HepG2 (cell line): ENCODE data around the gene DNAJB6. TPM values are rescaled to one million over a fixed set of nuclear protein-coding genes. Genes with fewer than 3 reads are reported as not detected.

Experiments used
- ATAC-seq: fragments of 200-7000 bp; cut with Tn5 transposase; 3 replicates; pipeline ENCODE4 v1.9.1; 2020; ENCODE audit warnings: mild to moderate bottlenecking, moderate library complexity
- BruUV-seq: library from RNA; stranded (reverse); fragments of 400-500 nt; replicated peaks from 2 replicates; lab custom pipeline; 2021; lab: Mats Ljungman, UMichigan
- CTCF ChIA-PET: fragments of 300-600 bp; formaldehyde crosslinking; extraction: SDS; loops from one replicate; lab custom pipeline; 2021; ENCODE audit warnings: low total read pairs, inconsistent platforms, low intra/inter-chr PET ratio; lab: Yijun Ruan, JAX
- POLR2A ChIA-PET: fragments of 350-600 bp; sonication (Branson Sonifier 250); formaldehyde crosslinking; loops from one replicate; lab custom pipeline; 2020; ENCODE audit warnings: antibody characterized with exemption, inconsistent platforms; lab: Yijun Ruan, JAX
- DNase-seq: peaks from one replicate; pipeline ENCODE4 v3.0.0-alpha.2; 2015; ENCODE audit warnings: low spot score
- FAIRE-seq: peaks from 3 replicates; lab custom pipeline; 2011; peaks lifted over from hg19 to GRCh38; lab: Jason Lieb, UNC
- H2AFZ ChIP-seq: one replicate; pipeline ENCODE4 v1.6.1; 2011; ENCODE audit warnings: low read length, inconsistent platforms
- H3K27ac ChIP-seq: fragments of 300-600 bp; 3 replicates; pipeline ENCODE4 v1.8.0; 2011; ENCODE audit warnings: mixed run types, mild to moderate bottlenecking, mixed read lengths, low read length, inconsistent platforms; ENCODE audit not compliant: insufficient read depth; ENCODE audit errors: extremely low read length
- H3K27me3 ChIP-seq, 2 experiments: fragments of 200-600 bp in 1 of 2; 2 replicates in 1 of 2; 3 replicates in 1 of 2; pipeline versions ENCODE4 v1.6.0 to v1.8.0; 2011; ENCODE audit warnings: low read length in 2 of 2, mild to moderate bottlenecking in 2 of 2, moderate library complexity in 2 of 2, inconsistent platforms in 1 of 2; ENCODE audit not compliant: insufficient read depth in 2 of 2, control insufficient read depth in 1 of 2
- H3K36me3 ChIP-seq, 2 experiments: fragments of 200-600 bp in 1 of 2; replicated peaks in 1 of 2; 2 replicates in 1 of 2; 3 replicates in 1 of 2; pipeline versions ENCODE4 v1.5.1 to v1.8.0; 2011; ENCODE audit warnings: low read length in 2 of 2, inconsistent platforms in 1 of 2; ENCODE audit not compliant: insufficient read depth in 2 of 2, control insufficient read depth in 1 of 2
- H3K4me1 ChIP-seq: 2 replicates; pipeline ENCODE4 v1.5.1; 2012; ENCODE audit warnings: low read length, inconsistent platforms; ENCODE audit not compliant: insufficient read depth
- H3K4me2 ChIP-seq: 2 replicates; pipeline ENCODE4 v1.6.0; 2011; ENCODE audit warnings: low read depth, low read length, inconsistent platforms
- H3K4me3 ChIP-seq, 3 experiments: fragments of 200-600 bp in 1 of 3; sonication (generic), shearing (Covaris generic) in 1 of 3; replicated peaks in 1 of 3; 2 replicates each; pipeline ENCODE4 v1.5.1; 2011 to 2016; ENCODE audit warnings: low read length in 3 of 3, inconsistent platforms in 2 of 3, low read depth in 2 of 3, mild to moderate bottlenecking in 2 of 3, control low read depth in 1 of 3, mixed read lengths in 1 of 3; ENCODE audit not compliant: insufficient read depth in 1 of 3
- H3K79me2 ChIP-seq: one replicate; pipeline ENCODE4 v1.6.1; 2011; ENCODE audit warnings: low read length, inconsistent platforms; ENCODE audit not compliant: insufficient read depth
- H3K9ac ChIP-seq: 2 replicates; pipeline ENCODE4 v1.6.0; 2011; ENCODE audit warnings: mild to moderate bottlenecking, low read depth, low read length, inconsistent platforms; ENCODE audit not compliant: insufficient read depth
- H3K9me3 ChIP-seq: 2 replicates; pipeline ENCODE4 v1.5.1; 2012; ENCODE audit warnings: mild to moderate bottlenecking, low read length
- H4K20me1 ChIP-seq: 2 replicates; pipeline ENCODE4 v1.6.0; 2011; ENCODE audit warnings: inconsistent platforms, mild to moderate bottlenecking, low read length, moderate library complexity; ENCODE audit not compliant: insufficient read depth
- CENPX ChIP-seq: sonication (generic); formaldehyde crosslinking; IDR thresholded peaks from 2 replicates; pipeline ENCODE4 v1.9.0; 2021; ENCODE audit warnings: mild to moderate bottlenecking, missing genetic modification reagents, moderate library complexity
- PCBP2 ChIP-seq: fragments of 200-400 bp; formaldehyde crosslinking; optimal IDR thresholded peaks from 2 replicates; pipeline ENCODE3; 2018; ENCODE audit warnings: low read length, low read depth; ENCODE audit not compliant: poor library complexity, severe bottlenecking
- THYN1 ChIP-seq: sonication (generic); formaldehyde crosslinking; IDR thresholded peaks from 2 replicates; pipeline ENCODE4 v1.8.1; 2023; ENCODE audit warnings: low read depth, mild to moderate bottlenecking, moderate library complexity, missing genetic modification reagents, borderline replicate concordance
- ZNF766 ChIP-seq: sonication (generic); formaldehyde crosslinking; IDR thresholded peaks from 2 replicates; pipeline ENCODE4 v1.5.0; 2020; ENCODE audit warnings: missing genetic modification reagents, borderline replicate concordance
- WGBS: methylation state at CpG from one replicate; pipeline ENCODE4 v1.1.6; 2017; ENCODE audit warnings: low lambda C conversion rate; 5-methylcytosine and 5-hydroxymethylcytosine counted together
- in situ Hi-C: cut with HindIII; loops from 2 replicates; pipeline ENCODE4 v1.10.0; 2017; ENCODE audit warnings: low pct_unique_long_range_greater_than_20kb; ENCODE audit not compliant: extremely low pct_ligation_motif_present
- intact Hi-C: fragments of 100-400 bp; cut with micrococcal nuclease; formaldehyde crosslinking; loops from one replicate; pipeline ENCODE4 v1.10.0; 2022; ENCODE audit not compliant: unreplicated experiment
- polyA plus RNA-seq, 8 experiments: library from polyadenylated mRNA; depleted of rRNA in 3 of 8; stranded (reverse) in 7 of 8; unstranded in 1 of 8; fragments of >200 nt; fragmentation: Illumina TruSeq in 4 of 8; extraction: Trizol in 4 of 8; gene quantifications; 2 replicates each; pipeline versions ENCODE4 v1.2.1 to v1.2.3, GENCODE V29; 2011 to 2016; ENCODE audit warnings: low read depth in 4 of 8, missing spikeins in 1 of 8, mixed read lengths in 1 of 8; ENCODE audit not compliant: insufficient read depth in 1 of 8
- total RNA-seq, 5 experiments: library from RNA; depleted of rRNA; stranded (reverse); fragments of >200 nt; fragmentation: Illumina TruSeq; extraction: Trizol; gene quantifications; 2 replicates each; pipeline ENCODE4 v1.2.3, GENCODE V29; 2016; ENCODE audit warnings: low read depth in 1 of 5
- TF ChIP-seq, protein P1 (sequence below): sonication (generic); formaldehyde crosslinking; IDR thresholded peaks from 2 replicates; pipeline ENCODE4 v1.8.1; 2023; ENCODE audit warnings: mild to moderate bottlenecking, moderate library complexity, missing genetic modification reagents
- TF ChIP-seq, protein P2 (sequence below): sonication (generic); formaldehyde crosslinking; IDR thresholded peaks from 2 replicates; pipeline ENCODE4 v1.4.0; 2020; ENCODE audit warnings: missing genetic modification reagents

DNAJB6 gene
- total and polyA plus RNA-seq, 2 of the 13 experiments (the other 11 are each of a cell fraction or from before 2014, with no cell fraction given) = 29.9 to 53.9 TPM

GRCh38 chr7:157436763-157437480 lies 100.1 kb downstream of the DNAJB6 start:
- TF ChIP-seq THYN1 = no peak
- TF ChIP-seq ZNF766 (CRISPR knock-in tag) = no peak
- TF ChIP-seq PCBP2 = no peak
- no peak for TF ChIP-seq CENPX
- TF ChIP-seq, protein P1, sequence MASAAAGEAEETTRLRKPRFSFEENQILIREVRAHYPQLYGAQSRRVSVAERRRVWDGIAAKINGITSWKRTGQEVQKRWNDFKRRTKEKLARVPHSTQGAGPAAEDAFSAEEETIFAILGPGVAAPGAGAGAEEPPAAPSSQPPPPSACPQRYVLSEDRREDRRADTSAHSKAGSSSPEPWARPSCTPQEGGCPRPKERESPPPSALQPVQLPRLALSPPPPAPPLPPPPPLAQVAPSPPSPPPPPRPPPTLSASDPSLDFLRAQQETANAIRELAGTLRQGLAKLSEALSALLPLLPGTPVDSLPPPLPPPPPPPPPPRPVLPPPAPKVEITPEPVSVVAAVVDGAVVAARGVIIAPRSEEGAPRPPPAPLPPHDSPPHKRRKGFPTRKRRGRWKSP = no peak
- 0 out of 2 replicates have a peak, but pooled peaks cover 2% of the 10 kb centered on the region for H4K20me1 ChIP-seq
- no peak for FAIRE-seq
- no peaks in the 10 kb centered on the region for H3K9me3 ChIP-seq
- no peak overlapping the region for H3K9ac ChIP-seq
- H3K27ac ChIP-seq = no peak overlapping the region
- H3K4me2 ChIP-seq = no peak overlapping the region
- intact Hi-C loops = no loop called here
- 19% methylated on average over 13 of the region's 13 CpGs for whole genome bisulfite sequencing
- CTCF ChIA-PET = no interaction called here
- H3K36me3 ChIP-seq = no peaks in the 10 kb centered on the region
- POLR2A ChIA-PET = no interaction called here
- in situ Hi-C loops = no loop called here
- peaks cover 0 to 24% of the 10 kb centered on the region in 2 experiments for H3K27me3 ChIP-seq
- no peaks in the 10 kb centered on the region for H3K4me1 ChIP-seq
- no peaks in the 10 kb centered on the region for H3K79me2 ChIP-seq
- no peak for DNase-seq
- no TSS peak for BruUV-seq
- no peak overlapping the region for H3K4me3 ChIP-seq
- ATAC-seq = no peak
- H2AFZ ChIP-seq = no peak overlapping the region

DNA sequence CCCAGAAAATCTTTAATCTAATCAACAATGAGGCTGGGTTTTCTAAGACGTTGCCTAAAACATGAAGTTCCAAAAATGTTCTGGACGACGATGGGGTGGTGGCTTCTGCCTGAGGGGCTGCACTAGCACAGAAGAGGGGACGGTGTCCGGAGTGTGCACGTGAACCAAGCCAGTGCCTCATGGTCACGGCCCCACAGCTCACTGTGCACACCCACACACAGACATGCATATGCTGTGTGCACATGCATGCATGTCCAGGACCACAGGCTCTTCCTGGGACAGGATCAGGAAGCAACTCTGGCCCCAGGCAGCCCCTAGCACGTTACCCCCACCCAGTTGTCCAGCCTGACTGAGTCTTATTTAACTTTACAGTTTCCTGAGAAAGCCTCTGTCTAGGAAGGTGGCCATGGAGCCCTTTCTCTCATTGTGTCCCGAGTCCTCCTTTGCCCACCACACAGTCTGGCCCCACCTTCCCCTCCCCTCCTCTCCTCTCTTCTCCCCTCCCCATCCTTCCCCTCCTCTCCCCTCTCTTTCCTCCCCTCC lies 100.8 kb downstream of the DNAJB6 start:
- no peaks in the 10 kb centered on the region for H3K4me1 ChIP-seq
- no peaks in the 10 kb centered on the region for H3K9me3 ChIP-seq
- CTCF ChIA-PET = no interaction called here
- TF ChIP-seq, protein P2, sequence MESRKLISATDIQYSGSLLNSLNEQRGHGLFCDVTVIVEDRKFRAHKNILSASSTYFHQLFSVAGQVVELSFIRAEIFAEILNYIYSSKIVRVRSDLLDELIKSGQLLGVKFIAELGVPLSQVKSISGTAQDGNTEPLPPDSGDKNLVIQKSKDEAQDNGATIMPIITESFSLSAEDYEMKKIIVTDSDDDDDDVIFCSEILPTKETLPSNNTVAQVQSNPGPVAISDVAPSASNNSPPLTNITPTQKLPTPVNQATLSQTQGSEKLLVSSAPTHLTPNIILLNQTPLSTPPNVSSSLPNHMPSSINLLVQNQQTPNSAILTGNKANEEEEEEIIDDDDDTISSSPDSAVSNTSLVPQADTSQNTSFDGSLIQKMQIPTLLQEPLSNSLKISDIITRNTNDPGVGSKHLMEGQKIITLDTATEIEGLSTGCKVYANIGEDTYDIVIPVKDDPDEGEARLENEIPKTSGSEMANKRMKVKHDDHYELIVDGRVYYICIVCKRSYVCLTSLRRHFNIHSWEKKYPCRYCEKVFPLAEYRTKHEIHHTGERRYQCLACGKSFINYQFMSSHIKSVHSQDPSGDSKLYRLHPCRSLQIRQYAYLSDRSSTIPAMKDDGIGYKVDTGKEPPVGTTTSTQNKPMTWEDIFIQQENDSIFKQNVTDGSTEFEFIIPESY (CRISPR knock-in tag) = no peak
- H3K27me3 ChIP-seq = peaks cover 0 to 24% of the 10 kb centered on the region in 2 experiments; a peak in 4 of 5 replicates
- H3K79me2 ChIP-seq = no peaks in the 10 kb centered on the region
- intact Hi-C loops = no loop called here
- DNase-seq = no peak
- WGBS = 37% methylated on average over 6 of the region's 9 CpGs
- no peak overlapping the region for H3K4me2 ChIP-seq
- no peak overlapping the region for H3K27ac ChIP-seq
- H3K9ac ChIP-seq = no peak overlapping the region
- in situ Hi-C loops = no loop called here
- no peak overlapping the region for H3K4me3 ChIP-seq
- no peak for ATAC-seq
- no peaks in the 10 kb centered on the region for H3K36me3 ChIP-seq
- BruUV-seq = no TSS peak
- no peak for FAIRE-seq
- 0 out of 2 replicates have a peak, but pooled peaks cover 2% of the 10 kb centered on the region for H4K20me1 ChIP-seq
- no peak overlapping the region for H2AFZ ChIP-seq
- POLR2A ChIA-PET = no interaction called here
